Measurements from ENCODE around the gene VGLL4. TPM values are rescaled to one million over a fixed set of nuclear protein-coding genes. Genes with fewer than 3 reads are reported as not detected.
A peak's percentile ranks its signal among the peaks of the same experiment; 100 is the strongest.

Gene VGLL4
- total and polyA plus RNA-seq, 5 donors from 2014 or later, result 8.5 to 16.3 (median 14.0) TPM

GRCh38 chr3:11558411-11558903 is 85.3 kb downstream of the VGLL4 start:
- Histone ChIP-seq H3K4me3 (ENCODE audit: low read depth, low read length) (no peak overlapping the region), H3K27ac (ENCODE audit: insufficient read depth, low read length, poor library complexity, severe bottlenecking) (no peak overlapping the region), H3K27me3 (ENCODE audit: control insufficient read depth, insufficient read depth, low read length) (no peaks in the 10 kb centered on the region), H3K9me3 (ENCODE audit: control insufficient read depth in 2 of 2, low read length in 2 of 2) (no peaks in the 10 kb centered on the region), H3K36me3 (ENCODE audit: control insufficient read depth, insufficient read depth, low read length) (peaks cover 27% of the 10 kb centered on the region), H3K4me1 (ENCODE audit: control insufficient read depth, insufficient read depth, low read length, poor library complexity, severe bottlenecking) (no peaks in the 10 kb centered on the region)
- no peaks in the 10 kb centered on the region for H3K27me3 Mint-ChIP-seq
- H3K4me3 Mint-ChIP-seq, result no peak overlapping the region
- DNase-seq (no peak), ATAC-seq (ENCODE audit: low read depth in 2 of 2) (no peak)
- peak overlapping the region in 1 of 3 donors; percentile 23 for H3K27ac Mint-ChIP-seq
- peaks cover 0 to 4% (median 0%) of the 10 kb centered on the region in 4 donors for H3K4me1 Mint-ChIP-seq
- no peaks in the 10 kb centered on the region for H3K9me3 Mint-ChIP-seq
- H3K36me3 Mint-ChIP-seq, result peaks cover 19% of the 10 kb centered on the region

- no peak overlapping the region for H3K4me3 Mint-ChIP-seq
- peaks cover 17% of the 10 kb centered on the region for H3K36me3 Mint-ChIP-seq
- peaks cover 0 to 4% (median under 1%) of the 10 kb centered on the region in 4 donors for H3K4me1 Mint-ChIP-seq
- Histone ChIP-seq H3K9me3 (ENCODE audit: control insufficient read depth in 2 of 2, low read length in 2 of 2) (no peaks in the 10 kb centered on the region), H3K4me3 (ENCODE audit: low read depth, low read length) (no peak overlapping the region), H3K27ac (ENCODE audit: insufficient read depth, low read length, poor library complexity, severe bottlenecking) (no peak overlapping the region), H3K27me3 (ENCODE audit: control insufficient read depth, insufficient read depth, low read length) (no peaks in the 10 kb centered on the region), H3K4me1 (ENCODE audit: control insufficient read depth, insufficient read depth, low read length, poor library complexity, severe bottlenecking) (no peaks in the 10 kb centered on the region), H3K36me3 (ENCODE audit: control insufficient read depth, insufficient read depth, low read length) (peaks cover 27% of the 10 kb centered on the region)
- ATAC-seq (ENCODE audit: low read depth in 2 of 2) (no peak), DNase-seq (no peak)
- H3K27ac Mint-ChIP-seq, result peak overlapping the region in 2 of 3 donors; percentile 23 to 71
- H3K27me3 Mint-ChIP-seq, result no peaks in the 10 kb centered on the region
- no peaks in the 10 kb centered on the region for H3K9me3 Mint-ChIP-seq
Measured at GRCh38 chr3:11558002-11558401, 85.7 kb downstream of the VGLL4 start.

DNA sequence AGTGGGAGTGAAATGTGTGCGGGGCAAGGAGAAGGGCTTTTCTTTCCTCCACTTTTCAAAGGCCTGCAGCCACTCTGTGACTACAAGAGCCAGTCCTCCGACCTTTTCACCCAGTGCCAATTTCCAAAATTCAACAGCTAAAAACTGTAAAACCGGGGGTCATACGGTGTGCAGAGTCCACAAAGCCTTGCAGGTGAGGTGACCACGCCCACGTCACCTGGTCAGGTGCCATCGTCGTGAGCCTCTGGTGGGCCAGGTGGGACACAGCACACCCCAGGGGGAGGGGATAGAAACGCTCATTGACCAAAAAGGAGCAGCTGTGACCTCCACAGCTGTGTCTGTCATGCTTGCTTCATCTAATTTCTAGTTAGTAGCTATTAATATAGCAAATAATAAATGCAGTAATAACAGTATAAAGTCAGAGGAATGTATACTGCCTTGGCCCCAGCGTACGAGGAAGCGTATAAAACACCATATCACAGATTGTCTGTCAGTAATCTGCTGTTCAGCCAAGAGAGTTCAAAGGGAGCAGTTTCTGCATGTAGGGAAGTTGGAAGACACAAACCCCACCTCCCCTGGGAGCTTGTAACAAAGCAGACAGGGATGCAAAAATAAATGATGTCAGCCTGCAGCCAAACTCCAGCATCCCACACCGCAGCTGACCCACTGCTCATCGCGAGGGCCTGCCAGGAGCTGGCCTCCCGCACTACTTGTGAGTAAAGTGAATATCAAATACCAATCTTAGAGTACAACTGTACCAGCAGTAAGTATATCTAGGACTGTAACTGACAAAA is 86.7 kb downstream of the VGLL4 start:
- Mint-ChIP-seq H3K9me3 (no peaks in the 10 kb centered on the region), H3K36me3 (peaks cover 24% of the 10 kb centered on the region), H3K4me3 (no peak overlapping the region), H3K27me3 (no peaks in the 10 kb centered on the region), H3K4me1 (peaks cover 0 to 4% (median 2%) of the 10 kb centered on the region in 4 donors), H3K27ac (peak overlapping the region in 1 of 3 donors; percentile 23)
- DNase-seq, result no peak
- ATAC-seq (ENCODE audit: low read depth in 2 of 2), result no peak
- Histone ChIP-seq H3K27ac (ENCODE audit: insufficient read depth, low read length, poor library complexity, severe bottlenecking) (no peak overlapping the region), H3K36me3 (ENCODE audit: control insufficient read depth, insufficient read depth, low read length) (peaks cover 27% of the 10 kb centered on the region), H3K27me3 (ENCODE audit: control insufficient read depth, insufficient read depth, low read length) (no peaks in the 10 kb centered on the region), H3K4me1 (ENCODE audit: control insufficient read depth, insufficient read depth, low read length, poor library complexity, severe bottlenecking) (no peaks in the 10 kb centered on the region), H3K4me3 (ENCODE audit: low read depth, low read length) (no peak overlapping the region), H3K9me3 (ENCODE audit: control insufficient read depth in 2 of 2, low read length in 2 of 2) (no peaks in the 10 kb centered on the region)

DNA sequence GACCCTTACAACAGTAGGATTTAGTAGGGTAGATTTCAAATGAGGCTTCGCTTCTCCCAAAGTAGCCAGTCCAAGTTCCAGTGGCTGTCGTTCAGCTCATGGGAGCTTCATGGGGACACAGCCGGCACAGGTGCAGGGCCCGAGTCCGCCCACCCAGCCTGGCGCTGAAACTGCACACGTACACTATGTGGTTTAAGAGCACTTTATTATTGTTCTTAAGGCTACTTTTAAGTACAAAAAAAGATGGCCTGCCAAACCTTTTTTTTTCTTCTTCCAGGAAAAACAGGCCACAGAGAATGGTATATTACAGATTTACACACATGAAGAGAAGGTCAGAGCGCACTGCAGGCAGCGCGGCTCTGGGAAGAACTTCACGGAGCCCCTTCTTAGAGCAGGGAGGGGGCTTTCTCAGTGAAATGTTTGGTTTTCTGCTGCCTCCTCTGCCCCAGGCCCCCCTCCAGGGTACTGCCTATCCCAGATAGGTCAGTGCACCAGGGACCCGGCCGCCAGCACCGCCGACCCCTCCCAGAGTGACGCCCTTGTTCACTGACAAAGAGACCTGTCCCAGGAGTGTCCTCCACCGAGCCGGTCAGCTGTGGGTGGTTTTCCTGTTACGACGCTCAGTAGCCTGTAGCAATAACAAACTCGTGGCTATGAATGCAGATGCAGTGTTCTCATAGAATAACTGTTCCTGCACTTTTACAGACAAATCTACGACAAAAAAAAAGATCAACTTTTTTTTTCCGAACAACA is 87.7 kb downstream of the VGLL4 start:
- Histone ChIP-seq H3K4me1 (ENCODE audit: control insufficient read depth, insufficient read depth, low read length, poor library complexity, severe bottlenecking) (no peaks in the 10 kb centered on the region), H3K9me3 (ENCODE audit: control insufficient read depth in 2 of 2, low read length in 2 of 2) (no peaks in the 10 kb centered on the region), H3K27me3 (ENCODE audit: control insufficient read depth, insufficient read depth, low read length) (no peaks in the 10 kb centered on the region), H3K27ac (ENCODE audit: insufficient read depth, low read length, poor library complexity, severe bottlenecking) (no peak overlapping the region), H3K4me3 (ENCODE audit: low read depth, low read length) (no peak overlapping the region), H3K36me3 (ENCODE audit: control insufficient read depth, insufficient read depth, low read length) (peaks cover 27% of the 10 kb centered on the region)
- Mint-ChIP-seq H3K9me3 (no peaks in the 10 kb centered on the region), H3K4me3 (no peak overlapping the region), H3K27me3 (no peaks in the 10 kb centered on the region), H3K27ac (peak overlapping the region in 2 of 3 donors; percentile 12 to 84), H3K36me3 (peaks cover 24% of the 10 kb centered on the region), H3K4me1 (peaks cover under 1 to 6% (median 3%) of the 10 kb centered on the region in 4 donors)
- no peak for ATAC-seq (ENCODE audit: low read depth in 2 of 2)
- no peak for DNase-seq

DNA sequence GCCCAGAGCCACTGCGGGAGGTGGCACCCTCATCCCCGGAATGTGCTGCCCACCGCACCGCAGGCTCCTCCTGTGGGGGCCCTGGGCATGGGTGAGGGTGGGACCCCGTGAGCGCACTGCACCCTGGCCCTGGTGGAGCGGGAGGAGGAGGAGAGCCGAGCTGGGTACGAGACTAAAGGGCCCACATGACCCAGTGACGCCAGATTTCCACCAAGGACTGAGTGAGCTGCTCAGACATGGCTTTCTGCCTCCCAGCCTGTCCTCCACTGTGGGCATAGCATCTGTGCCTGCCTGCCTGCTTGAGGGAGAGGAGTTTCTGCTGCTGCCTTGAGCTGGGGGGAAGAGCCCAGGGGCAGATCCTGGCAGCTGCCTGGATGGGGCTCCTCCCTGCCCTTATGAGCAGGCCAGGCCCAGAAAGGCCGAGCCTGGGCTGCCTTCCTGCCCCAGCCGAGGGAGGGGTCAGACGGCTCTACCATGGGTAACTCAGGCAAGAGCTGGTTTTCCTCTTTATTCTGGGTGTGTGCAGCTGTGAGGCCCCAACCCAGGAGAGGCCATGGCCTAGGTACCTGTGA is 88.4 kb downstream of the VGLL4 start:
- Mint-ChIP-seq H3K4me1 (peaks cover 4 to 9% (median 6%) of the 10 kb centered on the region in 4 donors), H3K27me3 (no peaks in the 10 kb centered on the region), H3K27ac (no peak overlapping the region), H3K36me3 (peaks cover 23% of the 10 kb centered on the region), H3K9me3 (no peaks in the 10 kb centered on the region), H3K4me3 (no peak overlapping the region)
- Histone ChIP-seq H3K4me1 (ENCODE audit: control insufficient read depth, insufficient read depth, low read length, poor library complexity, severe bottlenecking) (no peaks in the 10 kb centered on the region), H3K27me3 (ENCODE audit: control insufficient read depth, insufficient read depth, low read length) (no peaks in the 10 kb centered on the region), H3K4me3 (ENCODE audit: low read depth, low read length) (no peak overlapping the region), H3K36me3 (ENCODE audit: control insufficient read depth, insufficient read depth, low read length) (peaks cover 25% of the 10 kb centered on the region), H3K27ac (ENCODE audit: insufficient read depth, low read length, poor library complexity, severe bottlenecking) (no peak overlapping the region), H3K9me3 (ENCODE audit: control insufficient read depth in 2 of 2, low read length in 2 of 2) (no peaks in the 10 kb centered on the region)
- no peak for DNase-seq
- no peak for ATAC-seq (ENCODE audit: low read depth in 2 of 2)

DNA sequence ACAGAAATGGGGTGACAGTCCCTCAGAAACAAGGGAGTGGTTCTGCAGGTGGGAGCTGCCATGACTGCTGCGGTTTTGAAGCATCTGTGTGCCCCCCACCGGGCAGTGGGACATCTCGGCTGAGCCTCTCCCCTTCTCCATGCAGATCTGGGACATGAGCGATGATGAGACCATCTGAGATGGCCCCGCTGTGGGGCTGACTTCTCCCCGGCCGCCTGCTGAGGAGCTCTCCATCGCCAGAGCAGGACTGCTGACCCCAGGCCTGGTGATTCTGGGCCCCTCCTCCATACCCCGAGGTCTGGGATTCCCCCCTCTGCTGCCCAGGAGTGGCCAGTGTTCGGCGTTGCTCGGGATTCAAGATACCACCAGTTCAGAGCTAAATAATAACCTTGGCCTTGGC is 89.0 kb downstream of the VGLL4 start:
- Histone ChIP-seq H3K27me3 (ENCODE audit: control insufficient read depth, insufficient read depth, low read length) (no peaks in the 10 kb centered on the region), H3K4me3 (ENCODE audit: low read depth, low read length) (no peak overlapping the region), H3K4me1 (ENCODE audit: control insufficient read depth, insufficient read depth, low read length, poor library complexity, severe bottlenecking) (no peaks in the 10 kb centered on the region), H3K27ac (ENCODE audit: insufficient read depth, low read length, poor library complexity, severe bottlenecking) (no peak overlapping the region), H3K36me3 (ENCODE audit: control insufficient read depth, insufficient read depth, low read length) (peaks cover 25% of the 10 kb centered on the region), H3K9me3 (ENCODE audit: control insufficient read depth in 2 of 2, low read length in 2 of 2) (no peaks in the 10 kb centered on the region)
- ATAC-seq (ENCODE audit: low read depth in 2 of 2) (no peak), DNase-seq (no peak)
- Mint-ChIP-seq H3K4me3 (no peak overlapping the region), H3K27me3 (no peaks in the 10 kb centered on the region), H3K9me3 (no peaks in the 10 kb centered on the region), H3K4me1 (peaks cover 4 to 9% (median 6%) of the 10 kb centered on the region in 4 donors), H3K27ac (no peak overlapping the region), H3K36me3 (peaks cover 18% of the 10 kb centered on the region)

DNA sequence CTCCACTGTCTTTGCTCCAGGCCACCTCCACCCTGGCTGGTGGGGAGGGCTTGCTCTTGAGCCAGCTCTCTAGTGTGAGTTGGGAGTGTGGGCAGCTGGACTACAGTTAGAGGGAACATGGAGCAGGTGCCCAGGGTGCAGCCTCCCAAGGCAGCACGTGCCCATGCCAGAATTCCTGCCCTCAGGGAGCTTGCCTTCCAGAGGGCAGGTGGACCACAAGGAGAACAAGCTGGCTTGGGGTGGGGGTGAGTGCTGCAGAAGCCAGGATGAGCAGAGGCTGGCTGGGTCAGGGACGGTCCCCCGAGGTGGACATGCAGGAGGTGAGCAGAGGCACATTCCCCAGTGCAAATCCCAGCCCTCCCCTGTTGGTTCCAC is 89.5 kb downstream of the VGLL4 start:
- H3K27ac Mint-ChIP-seq, result no peak overlapping the region
- no peaks in the 10 kb centered on the region for H3K9me3 Mint-ChIP-seq
- no peak overlapping the region for H3K4me3 Mint-ChIP-seq
- no peaks in the 10 kb centered on the region for H3K27me3 Mint-ChIP-seq
- no peak overlapping the region for H3K27ac ChIP-seq (ENCODE audit: insufficient read depth, low read length, poor library complexity, severe bottlenecking)
- no peaks in the 10 kb centered on the region for H3K4me1 ChIP-seq (ENCODE audit: control insufficient read depth, insufficient read depth, low read length, poor library complexity, severe bottlenecking)
- H3K4me3 ChIP-seq (ENCODE audit: low read depth, low read length), result no peak overlapping the region
- H3K27me3 ChIP-seq (ENCODE audit: control insufficient read depth, insufficient read depth, low read length), result no peaks in the 10 kb centered on the region
- DNase-seq, result no peak
- peaks cover 4 to 10% (median 6%) of the 10 kb centered on the region in 4 donors for H3K4me1 Mint-ChIP-seq
- no peaks in the 10 kb centered on the region for H3K9me3 ChIP-seq (ENCODE audit: control insufficient read depth in 2 of 2, low read length in 2 of 2)
- peaks cover 17% of the 10 kb centered on the region for H3K36me3 Mint-ChIP-seq
- ATAC-seq (ENCODE audit: low read depth in 2 of 2), result no peak
- peaks cover 25% of the 10 kb centered on the region for H3K36me3 ChIP-seq (ENCODE audit: control insufficient read depth, insufficient read depth, low read length)

Measured in CD4-positive, CD25-positive, alpha-beta regulatory T cell (primary cell).